SK-N-SH (cell line): Measurements from ENCODE around the gene SPTBN2.

Experiments
- EP300 ChIP-seq, 2 experiments: IDR thresholded peaks; 2 replicates each; pipeline versions ENCODE4 v1.4.0 to v1.6.1; 2012; ENCODE audit warnings: borderline replicate concordance in 1 of 2, low read depth in 1 of 2, low read length in 1 of 2
- GABPA ChIP-seq: IDR thresholded peaks from 2 replicates; pipeline ENCODE4 v1.4.0; 2012; ENCODE audit warnings: low read depth, mild to moderate bottlenecking
- TCF12 ChIP-seq: IDR thresholded peaks from 2 replicates; pipeline ENCODE4 v1.4.0; 2012

- no peak for TF ChIP-seq TCF12
- TF ChIP-seq EP300 (IDR thresholded peaks at IDR 0.05; ENCODE audit: borderline replicate concordance in 1 of 2, low read depth in 1 of 2, low read length in 1 of 2), result no peak
- no peak for TF ChIP-seq GABPA
These were observed 43.5 kb downstream of the SPTBN2 start for GRCh38 chr11:66685276-66686099.
